ENCODE data around the gene ZNRF2. TPM values are rescaled to one million over a fixed set of nuclear protein-coding genes. Genes with fewer than 3 reads are reported as not detected.

The ZNRF2 gene
- total RNA-seq, 3 donors from 2014 or later (not counting 1 experiment from before 2014, with no cell fraction given): 35.0 to 43.7 (median 36.3) TPM

- 85% methylated on average over 1 of the region's 1 CpG for WGBS (ENCODE audit: insufficient coverage)
- no peaks in the 10 kb centered on the region for H3K27me3 Mint-ChIP-seq (ENCODE audit: low read depth in 2 of 2)
- H3K36me3 ChIP-seq (ENCODE audit: control insufficient read depth, insufficient read depth, low read length): no peaks in the 10 kb centered on the region
- no peak for TF ChIP-seq CTCF (IDR thresholded peaks at IDR 0.05)
- ATAC-seq (no peak), DNase-seq (no peak)
- H3K27ac Mint-ChIP-seq: peak overlapping the region; percentile 2 to 39
- intact Hi-C loops (cut with micrococcal nuclease): no loop called here
- no peaks in the 10 kb centered on the region for H3K27me3 ChIP-seq (ENCODE audit: control insufficient read depth, insufficient read depth, low read length)
- peaks cover 9% of the 10 kb centered on the region for H3K4me1 ChIP-seq (ENCODE audit: control insufficient read depth, insufficient read depth, low read length)
- H3K4me3 Mint-ChIP-seq: no peak overlapping the region
- no peaks in the 10 kb centered on the region for H3K36me3 Mint-ChIP-seq
- H3K9me3 Mint-ChIP-seq: no peaks in the 10 kb centered on the region
- H3K4me3 ChIP-seq (ENCODE audit: low read length): no peak overlapping the region
- H3K4me1 Mint-ChIP-seq: peaks cover 52 to 57% of the 10 kb centered on the region in 2 donors
- H3K27ac ChIP-seq (ENCODE audit: low read length): no peak overlapping the region
- H3K9me3 ChIP-seq (ENCODE audit: control insufficient read depth, insufficient read depth, low read length): no peaks in the 10 kb centered on the region
Observed at GRCh38 chr7:30304177-30304884, 19.9 kb downstream of the ZNRF2 start.

GRCh38 chr7:30306976-30307375 is 22.6 kb downstream of the ZNRF2 start:
- H3K27me3 ChIP-seq (ENCODE audit: control insufficient read depth, insufficient read depth, low read length): no peaks in the 10 kb centered on the region
- H3K4me3 ChIP-seq (ENCODE audit: low read length): no peak overlapping the region
- no peaks in the 10 kb centered on the region for H3K36me3 ChIP-seq (ENCODE audit: control insufficient read depth, insufficient read depth, low read length)
- Mint-ChIP-seq H3K4me3 (peak overlapping the region; percentile 69), H3K27me3 (ENCODE audit: low read depth in 2 of 2) (no peaks in the 10 kb centered on the region), H3K27ac (peak overlapping the region; percentile 34 to 56), H3K9me3 (no peaks in the 10 kb centered on the region), H3K4me1 (peaks cover 61 to 70% of the 10 kb centered on the region in 2 donors), H3K36me3 (no peaks in the 10 kb centered on the region)
- 33% methylated on average over 1 of the region's 1 CpG for WGBS (ENCODE audit: insufficient coverage)
- no peak for TF ChIP-seq CTCF (IDR thresholded peaks at IDR 0.05)
- DNase-seq: peak in 1 of 2 donors; percentile 44
- H3K4me1 ChIP-seq (ENCODE audit: control insufficient read depth, insufficient read depth, low read length): peaks cover 9% of the 10 kb centered on the region
- ATAC-seq: peak in 1 of 3 donors; percentile 62
- H3K27ac ChIP-seq (ENCODE audit: low read length): no peak overlapping the region
- no peaks in the 10 kb centered on the region for H3K9me3 ChIP-seq (ENCODE audit: control insufficient read depth, insufficient read depth, low read length)
- intact Hi-C loops (cut with micrococcal nuclease): no loop called here

GRCh38 chr7:30308389-30308788 is 24.0 kb downstream of the ZNRF2 start:
- Mint-ChIP-seq H3K27ac (no peak overlapping the region), H3K27me3 (ENCODE audit: low read depth in 2 of 2) (no peaks in the 10 kb centered on the region), H3K4me3 (peak overlapping the region; percentile 1), H3K9me3 (no peaks in the 10 kb centered on the region), H3K36me3 (no peaks in the 10 kb centered on the region), H3K4me1 (peaks cover 64 to 70% of the 10 kb centered on the region in 2 donors)
- intact Hi-C loops (cut with micrococcal nuclease): loop anchor here (2.0 kb wide), 1 partner anchor 14 kb away; no protein-coding TSS in a partner anchor
- no peak overlapping the region for H3K4me3 ChIP-seq (ENCODE audit: low read length)
- DNase-seq (no peak), ATAC-seq (peak in 1 of 3 donors; percentile 57)
- WGBS (ENCODE audit: insufficient coverage): 93% methylated on average over 2 of the region's 2 CpGs
- TF ChIP-seq CTCF (IDR thresholded peaks at IDR 0.05): no peak
- H3K27me3 ChIP-seq (ENCODE audit: control insufficient read depth, insufficient read depth, low read length): no peaks in the 10 kb centered on the region
- peaks cover 2% of the 10 kb centered on the region for H3K4me1 ChIP-seq (ENCODE audit: control insufficient read depth, insufficient read depth, low read length)
- no peaks in the 10 kb centered on the region for H3K9me3 ChIP-seq (ENCODE audit: control insufficient read depth, insufficient read depth, low read length)
- H3K36me3 ChIP-seq (ENCODE audit: control insufficient read depth, insufficient read depth, low read length): no peaks in the 10 kb centered on the region
- H3K27ac ChIP-seq (ENCODE audit: low read length): no peak overlapping the region

All from natural killer cell (primary cell).